IPS-NIHi7 (cell line): ENCODE measurements around the gene GPR42.

ENCODE experiments used
- DNase-seq: peaks from one replicate; pipeline ENCODE4 v3.0.0; 2012; ENCODE audit warnings: mixed read lengths; ENCODE audit errors: extremely low spot score

The GPR42 gene

GRCh38 chr19:35370722-35371121 is at the start of gene GPR42:
Gene GPR42 (plus strand): TSS chr19:35371068. CDS start chr19:35371360, 292 bp downstream.
- DNase-seq: no peak

GRCh38 chr19:35321291-35321690 is 49.6 kb upstream of the GPR42 start:
- DNase-seq: no peak

GRCh38 chr19:35322014-35322413 is 48.9 kb upstream of the GPR42 start:
- DNase-seq: no peak

- DNase-seq: peak; percentile 69
Measured at GRCh38 chr19:35327642-35328041, 43.2 kb upstream of the GPR42 start.

GRCh38 chr19:35328851-35329285 is 42.0 kb upstream of the GPR42 start, which contains the start of gene CD22:
Gene CD22 (plus strand): TSS chr19:35329187. CDS start chr19:35332041, 2,854 bp downstream.
- no peak for DNase-seq

GRCh38 chr19:35329323-35329722 is 41.5 kb upstream of the GPR42 start:
- DNase-seq: no peak

- no peak for DNase-seq
Measured at GRCh38 chr19:35330475-35330874, 40.4 kb upstream of the GPR42 start.

GRCh38 chr19:35331551-35332214 is 39.2 kb upstream of the GPR42 start:
- DNase-seq: no peak

- DNase-seq: no peak
Measured at GRCh38 chr19:35332817-35333216, 38.1 kb upstream of the GPR42 start.

GRCh38 chr19:35334144-35334753 is 36.6 kb upstream of the GPR42 start:
- no peak for DNase-seq

GRCh38 chr19:35336166-35336955 is 34.5 kb upstream of the GPR42 start:
- DNase-seq: no peak

GRCh38 chr19:35337097-35337983 is 33.5 kb upstream of the GPR42 start:
- no peak for DNase-seq

- DNase-seq: no peak
Measured at GRCh38 chr19:35337984-35338296, 32.9 kb upstream of the GPR42 start.

- DNase-seq: no peak
Measured at GRCh38 chr19:35340431-35340830, 30.4 kb upstream of the GPR42 start.

- no peak for DNase-seq
Measured at GRCh38 chr19:35341006-35341405, 29.9 kb upstream of the GPR42 start.

GRCh38 chr19:35341565-35342225 is 29.2 kb upstream of the GPR42 start:
- DNase-seq: no peak

- no peak for DNase-seq
Measured at GRCh38 chr19:35342430-35342829, 28.4 kb upstream of the GPR42 start.

GRCh38 chr19:35344511-35345031 is 26.3 kb upstream of the GPR42 start:
- no peak for DNase-seq

- DNase-seq: no peak
Measured at GRCh38 chr19:35345671-35346111, 25.2 kb upstream of the GPR42 start.

GRCh38 chr19:35346193-35347052 is 24.4 kb upstream of the GPR42 start:
- DNase-seq: no peak
